WERI-Rb-1 (cell line): ENCODE data around the gene GGCX.

Experiments
- DNase-seq: peaks from one replicate; pipeline ENCODE4 v3.0.0-alpha.2; 2020
- H3K27ac ChIP-seq: fragments of 250-450 bp; sonication (Bioruptor Pico); 2 replicates; pipeline ENCODE4 v1.5.1; 2020; ENCODE audit warnings: mild to moderate bottlenecking, moderate library complexity
- H3K27me3 ChIP-seq: fragments of 250-450 bp; sonication (Bioruptor Pico); 2 replicates; pipeline ENCODE4 v1.5.1; 2021; ENCODE audit warnings: mild to moderate bottlenecking, low read depth, moderate library complexity; ENCODE audit not compliant: insufficient read depth, severe bottlenecking
- H3K36me3 ChIP-seq: fragments of 250-450 bp; sonication (Bioruptor Pico); 2 replicates; pipeline ENCODE4 v1.5.1; 2020; ENCODE audit warnings: mild to moderate bottlenecking, moderate library complexity
- H3K4me3 ChIP-seq: 2 replicates; pipeline ENCODE4 v1.5.1; 2011; ENCODE audit warnings: low read depth, mild to moderate bottlenecking, control low read depth, low read length
- H3K9me3 ChIP-seq: fragments of 250-450 bp; sonication (Bioruptor Pico); 2 replicates; pipeline ENCODE4 v1.5.1; 2021; ENCODE audit warnings: mild to moderate bottlenecking, moderate library complexity; ENCODE audit not compliant: severe bottlenecking
- TF ChIP-seq, protein P1 (sequence below): IDR thresholded peaks from 2 replicates; pipeline ENCODE4 v1.5.1; 2011; ENCODE audit warnings: low read depth, mild to moderate bottlenecking, control low read depth, inconsistent platforms, low read length

The GGCX gene

DNA sequence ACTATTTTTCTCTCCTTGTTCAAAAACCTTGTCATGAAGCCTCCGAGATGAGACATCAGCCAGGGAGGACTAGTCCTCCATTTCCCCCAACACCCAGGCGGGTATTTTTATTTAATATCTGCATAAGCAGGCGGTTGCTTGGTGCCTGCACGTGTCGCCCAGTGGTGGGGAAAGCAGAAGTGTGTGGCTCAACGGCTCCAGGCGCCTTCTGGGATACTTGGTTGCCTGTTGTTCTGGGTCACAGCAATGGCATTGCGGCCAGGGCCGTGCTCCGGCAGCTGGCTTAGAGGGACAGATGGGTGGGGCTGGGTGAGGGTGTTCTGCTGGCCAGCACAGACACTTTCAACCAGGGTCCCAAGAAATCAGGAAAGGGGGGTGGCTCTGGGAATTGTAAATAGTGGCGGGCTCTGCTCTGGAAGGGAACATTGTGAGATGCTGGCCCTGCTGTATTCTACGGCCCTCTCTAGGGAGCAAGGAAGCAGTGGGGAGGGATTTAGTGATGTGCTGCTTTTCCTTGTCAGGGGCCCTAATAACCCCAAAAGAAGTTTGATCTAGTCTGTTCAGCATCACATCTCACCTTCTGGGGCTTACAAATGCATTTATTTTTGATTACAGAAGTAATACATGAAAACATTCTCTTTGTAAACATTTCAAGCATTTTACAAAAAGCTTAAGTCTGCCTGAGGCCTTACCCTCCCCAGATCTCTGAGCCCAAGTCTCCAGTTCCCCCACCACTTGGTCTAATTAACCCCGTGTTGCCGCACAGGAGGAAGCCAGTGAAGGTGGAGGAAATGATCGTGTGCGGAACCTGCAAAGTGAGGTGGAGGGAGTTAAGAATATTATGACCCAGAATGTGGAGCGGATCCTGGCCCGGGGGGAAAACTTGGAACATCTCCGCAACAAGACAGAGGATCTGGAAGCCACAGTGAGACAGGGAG, 17.2 kb upstream of the GGCX start:
- no peak overlapping the region for H3K27ac ChIP-seq

DNA sequence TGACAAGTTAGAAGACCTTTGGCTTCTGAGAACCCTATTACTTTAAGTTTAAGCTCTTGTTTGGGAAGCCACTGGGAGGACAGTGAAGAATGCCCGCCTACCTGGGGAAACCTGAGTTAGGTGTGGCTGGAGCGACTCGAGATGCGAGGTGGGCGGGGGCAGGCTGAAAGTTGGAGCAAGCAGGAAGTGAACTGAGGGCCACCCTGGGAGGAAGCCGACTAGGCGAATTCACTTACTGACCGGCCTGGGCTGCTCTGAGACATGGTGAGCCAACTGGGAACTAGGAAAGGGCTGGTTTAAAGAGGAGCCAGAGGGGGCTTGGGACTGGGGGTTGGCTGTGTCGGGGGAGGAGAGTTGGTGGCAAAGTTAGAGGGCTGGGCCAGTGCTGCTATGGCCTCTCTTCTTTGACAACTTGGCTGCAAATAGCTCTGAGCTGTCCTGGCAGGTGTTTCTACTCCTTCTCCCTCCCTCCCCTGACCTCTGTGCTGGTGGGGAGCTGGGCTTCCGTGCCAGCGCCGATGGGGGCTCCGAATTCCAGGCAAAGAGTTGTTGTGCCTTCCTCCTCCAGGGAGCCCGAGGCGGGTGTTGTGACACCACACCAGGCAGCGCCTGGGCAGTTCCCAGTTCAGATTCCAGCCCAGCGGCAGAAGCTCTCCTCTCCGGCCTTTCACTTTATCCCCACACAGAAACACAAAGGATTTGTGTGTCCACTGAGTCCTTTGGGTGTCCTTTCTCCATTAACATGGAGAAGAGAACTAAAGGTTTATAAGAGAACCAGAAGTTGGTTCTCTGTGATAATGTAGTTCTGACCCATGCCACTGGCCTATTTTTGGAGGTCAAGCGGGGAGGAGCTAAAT, 16.3 kb upstream of the GGCX start, which contains the start of gene VAMP8:
TSS of gene VAMP8 (plus strand) at position 201 of the 857 bp plus-strand sequence. CDS start at position 262, 61 bp downstream.
- Histone ChIP-seq H3K27me3 (no peaks in the 10 kb centered on the region), H3K27ac (no peak within 1 kb of the TSS), H3K4me3 (no peak within 1 kb of the TSS), H3K9me3 (no peaks in the 10 kb centered on the region), H3K36me3 (no peaks in the 10 kb centered on the region)
- TF ChIP-seq, protein P1, sequence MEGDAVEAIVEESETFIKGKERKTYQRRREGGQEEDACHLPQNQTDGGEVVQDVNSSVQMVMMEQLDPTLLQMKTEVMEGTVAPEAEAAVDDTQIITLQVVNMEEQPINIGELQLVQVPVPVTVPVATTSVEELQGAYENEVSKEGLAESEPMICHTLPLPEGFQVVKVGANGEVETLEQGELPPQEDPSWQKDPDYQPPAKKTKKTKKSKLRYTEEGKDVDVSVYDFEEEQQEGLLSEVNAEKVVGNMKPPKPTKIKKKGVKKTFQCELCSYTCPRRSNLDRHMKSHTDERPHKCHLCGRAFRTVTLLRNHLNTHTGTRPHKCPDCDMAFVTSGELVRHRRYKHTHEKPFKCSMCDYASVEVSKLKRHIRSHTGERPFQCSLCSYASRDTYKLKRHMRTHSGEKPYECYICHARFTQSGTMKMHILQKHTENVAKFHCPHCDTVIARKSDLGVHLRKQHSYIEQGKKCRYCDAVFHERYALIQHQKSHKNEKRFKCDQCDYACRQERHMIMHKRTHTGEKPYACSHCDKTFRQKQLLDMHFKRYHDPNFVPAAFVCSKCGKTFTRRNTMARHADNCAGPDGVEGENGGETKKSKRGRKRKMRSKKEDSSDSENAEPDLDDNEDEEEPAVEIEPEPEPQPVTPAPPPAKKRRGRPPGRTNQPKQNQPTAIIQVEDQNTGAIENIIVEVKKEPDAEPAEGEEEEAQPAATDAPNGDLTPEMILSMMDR, result no peak
- DNase-seq, result no peak

More for the DNA sequence above, 17.2 kb upstream of the GGCX start:
- TF ChIP-seq, protein P1, result no peak
- Histone ChIP-seq H3K36me3 (no peaks in the 10 kb centered on the region), H3K27me3 (no peaks in the 10 kb centered on the region), H3K4me3 (no peak overlapping the region), H3K9me3 (no peaks in the 10 kb centered on the region)
- DNase-seq, result no peak

DNA sequence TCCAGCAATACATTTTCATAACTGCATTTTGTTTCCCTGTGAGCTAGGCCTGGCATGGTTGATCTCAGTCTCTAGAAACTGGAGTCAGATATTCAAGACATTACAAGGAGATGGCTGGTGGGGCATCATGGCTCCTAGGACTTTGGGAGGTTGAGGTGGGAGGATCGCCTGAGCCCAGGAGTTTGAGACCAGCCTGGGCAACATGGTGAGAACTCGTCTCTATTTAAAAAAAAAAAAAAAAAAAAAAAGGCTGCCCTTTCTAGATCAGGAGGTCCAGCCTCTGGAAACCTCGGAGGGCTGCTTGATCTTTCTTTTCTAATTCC, 15.7 kb upstream of the GGCX start:
- Histone ChIP-seq H3K27ac (no peak overlapping the region), H3K4me3 (no peak overlapping the region), H3K36me3 (no peaks in the 10 kb centered on the region), H3K9me3 (no peaks in the 10 kb centered on the region), H3K27me3 (no peaks in the 10 kb centered on the region)
- TF ChIP-seq, protein P1, result no peak
- no peak for DNase-seq

DNA sequence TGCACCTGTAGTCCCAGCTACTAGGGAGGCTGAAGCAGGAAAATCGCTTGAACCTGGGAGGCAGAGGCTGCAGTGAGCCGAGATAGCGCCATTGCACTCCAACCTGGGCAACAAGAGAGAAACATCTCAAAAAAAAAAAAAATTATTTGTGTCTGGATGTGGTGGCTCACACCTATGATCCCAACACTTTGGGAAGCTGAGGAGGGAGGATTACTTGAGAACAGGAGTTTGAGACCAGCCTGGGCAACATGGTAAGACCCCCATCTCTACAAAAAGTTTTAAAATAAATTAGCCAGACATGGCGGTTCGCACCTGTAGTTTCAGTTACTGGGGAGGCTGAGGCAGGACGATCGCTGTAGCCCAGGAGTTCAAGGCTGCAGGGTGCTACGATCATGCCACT, 14.4 kb upstream of the GGCX start:
- Histone ChIP-seq H3K27me3 (no peaks in the 10 kb centered on the region), H3K27ac (no peak overlapping the region), H3K4me3 (no peak overlapping the region), H3K36me3 (no peaks in the 10 kb centered on the region), H3K9me3 (no peaks in the 10 kb centered on the region)
- no peak for DNase-seq
- TF ChIP-seq, protein P1, result no peak

DNA sequence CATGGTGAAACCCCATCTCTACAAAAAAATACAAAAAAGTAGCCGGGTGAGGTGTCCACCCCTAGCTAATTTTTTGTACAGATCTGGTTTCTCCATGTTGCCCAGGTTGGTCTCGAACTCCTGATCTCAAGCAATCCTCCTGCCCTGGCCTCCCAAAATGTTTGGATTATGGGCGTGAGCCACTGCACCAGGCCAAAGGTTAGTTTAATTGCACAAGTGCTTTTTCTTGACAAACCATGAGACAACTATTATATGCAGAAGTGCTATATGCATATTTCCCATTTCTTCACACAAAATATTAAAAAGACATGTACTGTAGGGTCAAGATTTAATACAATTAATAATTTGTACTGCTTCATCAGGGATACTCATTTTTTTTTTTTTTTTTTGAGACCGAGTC, 5.0 kb upstream of the GGCX start:
- H3K9me3 ChIP-seq, result no peaks in the 10 kb centered on the region
- H3K4me3 ChIP-seq, result no peak overlapping the region
- H3K27ac ChIP-seq, result no peak overlapping the region
- H3K36me3 ChIP-seq, result no peaks in the 10 kb centered on the region; the same call in 1 of the 2 replicates
- TF ChIP-seq, protein P1, result no peak
- DNase-seq, result no peak
- H3K27me3 ChIP-seq, result no peaks in the 10 kb centered on the region
